ENCODE measurements around the gene GRAMD1B. TPM values are rescaled to one million over a fixed set of nuclear protein-coding genes. Genes with fewer than 3 reads are reported as not detected.

GRAMD1B gene
- total RNA-seq, 1 experiment from 2014 or later = 12.7 TPM

- no peaks in the 10 kb centered on the region for H4K20me1 ChIP-seq (ENCODE audit: insufficient read depth)
- no peak for DNase-seq (ENCODE audit: low read depth, low spot score)
- peak overlapping the region; percentile 44 for H2AFZ ChIP-seq (ENCODE audit: low read depth, low read length, poor library complexity, severe bottlenecking)
- ChIA-PET CTCF (interaction anchor here (2.8 to 6.5 kb wide), 2 partner anchors 65 to 70 kb away, joined by 14 to 104 read pairs; no protein-coding TSS in a partner anchor), POLR2A (interaction anchor here (2.2 kb wide), 1 partner anchor 67 kb away, joined by 9 read pairs; no protein-coding TSS in a partner anchor), RAD21 (ENCODE audit: low non-redundant PET in 1 of 2, low total read pairs in 2 of 2, uncharacterized antibody in 2 of 2, unreplicated experiment in 2 of 2) (interaction anchor here in 1 of 2 experiments (2.1 kb wide), 1 partner anchor 66 kb away, joined by 6 read pairs; no protein-coding TSS in a partner anchor)
- no peaks in the 10 kb centered on the region for H3K9me3 ChIP-seq (ENCODE audit: control insufficient read depth in 1 of 2, insufficient read depth in 1 of 2, low read depth in 1 of 2, low read length in 2 of 2)
- peaks cover 0 to 5% of the 10 kb centered on the region in 2 experiments; a peak in 1 of 4 replicates for H3K4me1 ChIP-seq (ENCODE audit: control insufficient read depth in 1 of 2, insufficient read depth in 2 of 2, low read length in 2 of 2)
- no TSS peak for BruUV-seq (replicated peaks)
- no peaks in the 10 kb centered on the region for H3K36me3 ChIP-seq (ENCODE audit: control insufficient read depth in 1 of 2, insufficient read depth in 2 of 2, low read length in 2 of 2)
- no peaks in the 10 kb centered on the region for H3K79me2 ChIP-seq (ENCODE audit: insufficient read depth, low read length)
- no peaks in the 10 kb centered on the region for H3K9me2 ChIP-seq (ENCODE audit: insufficient read depth)
- no peak overlapping the region for H3K27ac ChIP-seq (ENCODE audit: low read depth, low read length)
- peak overlapping the region; percentile 37; the same call in 1 of the 2 replicates for H3K4me2 ChIP-seq (ENCODE audit: low read length)
- no peak overlapping the region for H3K9ac ChIP-seq (ENCODE audit: low read length)
- TF ChIP-seq EGR1 (IDR thresholded peaks at IDR 0.05; ENCODE audit: low read depth) = no peak
- no peak for TF ChIP-seq ZFX (IDR thresholded peaks at IDR 0.05)
- TF ChIP-seq ATF3 (IDR thresholded peaks at IDR 0.05) = no peak
- TF ChIP-seq RAD21 (IDR thresholded peaks at IDR 0.05; ENCODE audit: low read depth) = no peak
- TF ChIP-seq JUND (IDR thresholded peaks at IDR 0.05) = no peak
- no peak for TF ChIP-seq CBX3 (IDR thresholded peaks at IDR 0.05; ENCODE audit: low read depth)
- TF ChIP-seq, protein P1, sequence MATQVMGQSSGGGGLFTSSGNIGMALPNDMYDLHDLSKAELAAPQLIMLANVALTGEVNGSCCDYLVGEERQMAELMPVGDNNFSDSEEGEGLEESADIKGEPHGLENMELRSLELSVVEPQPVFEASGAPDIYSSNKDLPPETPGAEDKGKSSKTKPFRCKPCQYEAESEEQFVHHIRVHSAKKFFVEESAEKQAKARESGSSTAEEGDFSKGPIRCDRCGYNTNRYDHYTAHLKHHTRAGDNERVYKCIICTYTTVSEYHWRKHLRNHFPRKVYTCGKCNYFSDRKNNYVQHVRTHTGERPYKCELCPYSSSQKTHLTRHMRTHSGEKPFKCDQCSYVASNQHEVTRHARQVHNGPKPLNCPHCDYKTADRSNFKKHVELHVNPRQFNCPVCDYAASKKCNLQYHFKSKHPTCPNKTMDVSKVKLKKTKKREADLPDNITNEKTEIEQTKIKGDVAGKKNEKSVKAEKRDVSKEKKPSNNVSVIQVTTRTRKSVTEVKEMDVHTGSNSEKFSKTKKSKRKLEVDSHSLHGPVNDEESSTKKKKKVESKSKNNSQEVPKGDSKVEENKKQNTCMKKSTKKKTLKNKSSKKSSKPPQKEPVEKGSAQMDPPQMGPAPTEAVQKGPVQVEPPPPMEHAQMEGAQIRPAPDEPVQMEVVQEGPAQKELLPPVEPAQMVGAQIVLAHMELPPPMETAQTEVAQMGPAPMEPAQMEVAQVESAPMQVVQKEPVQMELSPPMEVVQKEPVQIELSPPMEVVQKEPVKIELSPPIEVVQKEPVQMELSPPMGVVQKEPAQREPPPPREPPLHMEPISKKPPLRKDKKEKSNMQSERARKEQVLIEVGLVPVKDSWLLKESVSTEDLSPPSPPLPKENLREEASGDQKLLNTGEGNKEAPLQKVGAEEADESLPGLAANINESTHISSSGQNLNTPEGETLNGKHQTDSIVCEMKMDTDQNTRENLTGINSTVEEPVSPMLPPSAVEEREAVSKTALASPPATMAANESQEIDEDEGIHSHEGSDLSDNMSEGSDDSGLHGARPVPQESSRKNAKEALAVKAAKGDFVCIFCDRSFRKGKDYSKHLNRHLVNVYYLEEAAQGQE (IDR thresholded peaks at IDR 0.05; ENCODE audit: low read depth) = no peak
- no peak for TF ChIP-seq YY1 (IDR thresholded peaks at IDR 0.05; ENCODE audit: extremely low read depth, insufficient replicate concordance, low read depth, low read length)
- TF ChIP-seq TCF7L2 (IDR thresholded peaks at IDR 0.05; ENCODE audit: borderline replicate concordance, extremely low read depth, insufficient read depth, insufficient read length) = no peak
- no peak for TF ChIP-seq ZNF274 (IDR thresholded peaks at IDR 0.05; ENCODE audit: low read depth, low read length)
- TF ChIP-seq FOSL1 (IDR thresholded peaks at IDR 0.05; ENCODE audit: low read depth) = no peak
- TF ChIP-seq, protein P2, sequence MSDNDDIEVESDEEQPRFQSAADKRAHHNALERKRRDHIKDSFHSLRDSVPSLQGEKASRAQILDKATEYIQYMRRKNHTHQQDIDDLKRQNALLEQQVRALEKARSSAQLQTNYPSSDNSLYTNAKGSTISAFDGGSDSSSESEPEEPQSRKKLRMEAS (IDR thresholded peaks at IDR 0.05) = no peak
- no peak for TF ChIP-seq ZBTB33 (IDR thresholded peaks at IDR 0.05; ENCODE audit: extremely low read depth, insufficient replicate concordance, low read length)
- TF ChIP-seq EZH2 (IDR thresholded peaks at IDR 0.05) = no peak
- intact Hi-C loops (cut with micrococcal nuclease) = loop anchor here (1.0 kb wide), 2 partner anchors 66 to 70 kb away; no protein-coding TSS in a partner anchor
- H3K27me3 ChIP-seq (ENCODE audit: insufficient read depth, low read length) = peaks cover 29% of the 10 kb centered on the region
- peak; percentile 8; the same call in 1 of the 2 replicates for ATAC-seq
- no peak overlapping the region for H3K4me3 ChIP-seq (replicated peaks in 1 of 2; ENCODE audit: low read depth in 1 of 2, low read length in 2 of 2)
These were observed 211.4 kb downstream of the GRAMD1B start for GRCh38 chr11:123641495-123641840.
